GM18870 (cell line): Measurements from ENCODE around the gene LHFPL3.
"Not testable (repeated sequence)": the region's sequence is repeated elsewhere in the genome, so short reads cannot be mapped to it uniquely, and the experiment has no call there.

Experiments
- ATAC-seq: cut with Tn5 transposase; IDR thresholded peaks from one replicate; pipeline ENCODE4 v1.9.1; 2021; ENCODE audit warnings: moderate library complexity; ENCODE audit not compliant: unreplicated experiment

LHFPL3 gene

DNA sequence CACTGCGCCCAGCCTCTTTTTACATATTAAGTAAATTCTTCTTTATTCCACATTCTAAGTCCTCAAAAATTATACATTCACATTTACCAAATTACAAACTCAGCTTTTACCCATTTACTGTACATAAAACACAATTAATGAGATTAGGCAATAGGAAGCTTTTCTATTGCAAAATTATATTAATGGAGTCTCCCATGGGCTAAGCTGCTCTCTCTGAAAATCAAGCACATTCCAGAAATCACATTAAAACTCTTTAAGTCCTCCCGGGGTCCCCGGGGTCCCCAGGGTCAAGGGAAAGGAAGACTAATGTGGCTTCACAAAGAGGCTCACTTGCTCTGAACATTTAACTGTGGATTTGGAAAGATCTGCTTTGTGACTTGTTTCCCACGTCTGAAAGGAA is 558.2 kb downstream of the LHFPL3 start:
- ATAC-seq: no peak

DNA sequence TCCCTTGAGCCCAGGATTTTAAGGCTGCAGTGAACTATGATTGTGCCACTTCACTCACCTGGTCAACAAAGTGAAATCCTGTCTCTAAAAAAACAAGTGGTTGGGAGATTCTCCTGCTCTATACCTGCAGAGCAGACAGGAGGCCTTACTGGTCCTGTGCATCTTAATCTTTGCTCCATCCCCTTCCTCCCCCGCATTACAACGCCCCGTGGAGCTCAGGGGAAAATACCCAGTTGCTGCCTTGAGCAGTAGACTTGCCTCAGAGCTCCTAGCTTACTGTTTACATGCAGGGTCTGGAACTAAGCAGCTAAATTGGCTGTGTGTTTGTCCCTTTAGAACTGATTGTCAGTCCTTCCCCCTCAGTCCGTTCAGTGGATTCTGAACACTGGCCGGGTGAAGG is 561.8 kb downstream of the LHFPL3 start:
- ATAC-seq: no peak

DNA sequence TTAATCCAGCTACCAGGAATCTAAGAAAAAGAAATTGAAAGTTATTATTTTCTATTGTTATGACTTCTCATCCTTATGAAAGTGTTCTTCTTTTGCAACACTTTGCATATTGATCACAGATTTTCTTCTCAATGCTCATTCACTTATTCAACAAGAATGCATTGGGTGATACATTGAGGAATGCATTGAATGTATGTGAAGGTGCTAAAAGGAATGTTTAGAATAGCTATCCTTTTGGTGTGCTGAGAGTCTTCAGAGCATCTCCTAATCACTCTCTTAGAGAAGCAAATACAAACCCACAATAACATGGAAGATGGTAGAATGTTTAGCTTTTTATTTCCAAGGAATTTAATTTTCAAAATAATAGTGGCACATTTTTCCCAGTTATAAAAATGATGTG is 563.5 kb downstream of the LHFPL3 start:
- no peak for ATAC-seq

DNA sequence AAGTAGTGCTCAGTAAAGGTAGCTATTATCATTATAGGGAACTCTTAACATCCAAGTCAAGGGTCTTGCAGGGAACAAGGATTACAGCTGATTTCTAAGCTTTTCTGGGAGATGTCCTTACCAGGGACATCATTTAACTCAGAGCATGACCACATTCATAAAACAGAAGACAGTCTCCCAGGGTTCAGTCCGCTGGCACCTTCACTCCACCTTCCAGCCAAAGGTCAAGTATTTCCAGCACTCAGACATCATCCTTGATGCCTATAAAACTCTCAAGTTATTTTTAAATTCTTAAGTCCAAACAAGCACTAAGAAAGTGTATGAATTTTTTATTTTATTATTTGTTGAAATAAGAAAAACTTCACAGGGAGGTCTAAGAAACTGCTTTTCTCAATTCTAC is 565.9 kb downstream of the LHFPL3 start:
- ATAC-seq: no peak

DNA sequence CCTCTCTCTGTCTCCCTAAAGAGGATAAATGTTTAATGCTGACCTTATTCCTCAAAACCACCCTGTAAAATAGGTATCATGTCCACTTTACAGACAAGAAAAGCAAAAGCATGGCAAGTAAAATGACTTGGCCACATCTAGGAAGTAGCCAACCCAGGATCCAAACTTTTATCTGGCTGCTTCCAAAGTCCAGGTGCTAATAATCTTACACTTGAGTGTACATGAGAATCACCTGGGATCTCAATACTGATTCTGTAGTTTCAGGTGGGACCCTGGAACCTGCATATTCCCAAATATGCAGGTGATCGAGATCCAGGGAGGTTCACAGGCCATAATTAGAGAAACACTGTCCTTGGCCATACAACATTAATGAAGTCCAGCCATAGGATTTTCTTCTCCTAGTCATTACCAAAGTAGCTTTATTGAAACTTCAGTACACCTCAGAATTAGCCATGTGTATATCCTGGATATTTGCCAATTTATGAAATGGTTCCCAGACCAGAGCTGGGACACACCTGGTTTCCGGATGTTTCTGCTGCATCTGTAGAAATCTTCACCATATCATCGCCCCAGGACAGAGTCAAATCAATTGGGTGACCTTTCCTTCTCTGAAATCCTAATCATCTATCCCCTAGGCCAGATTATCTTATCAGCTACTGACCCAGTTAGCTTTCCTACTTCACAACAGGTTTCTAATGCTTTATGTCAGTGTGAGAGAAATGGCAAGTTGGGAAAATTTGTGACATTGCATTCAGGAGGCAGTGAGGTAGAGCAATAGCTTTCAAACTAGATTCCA is 566.5 kb downstream of the LHFPL3 start:
- no peak for ATAC-seq

DNA sequence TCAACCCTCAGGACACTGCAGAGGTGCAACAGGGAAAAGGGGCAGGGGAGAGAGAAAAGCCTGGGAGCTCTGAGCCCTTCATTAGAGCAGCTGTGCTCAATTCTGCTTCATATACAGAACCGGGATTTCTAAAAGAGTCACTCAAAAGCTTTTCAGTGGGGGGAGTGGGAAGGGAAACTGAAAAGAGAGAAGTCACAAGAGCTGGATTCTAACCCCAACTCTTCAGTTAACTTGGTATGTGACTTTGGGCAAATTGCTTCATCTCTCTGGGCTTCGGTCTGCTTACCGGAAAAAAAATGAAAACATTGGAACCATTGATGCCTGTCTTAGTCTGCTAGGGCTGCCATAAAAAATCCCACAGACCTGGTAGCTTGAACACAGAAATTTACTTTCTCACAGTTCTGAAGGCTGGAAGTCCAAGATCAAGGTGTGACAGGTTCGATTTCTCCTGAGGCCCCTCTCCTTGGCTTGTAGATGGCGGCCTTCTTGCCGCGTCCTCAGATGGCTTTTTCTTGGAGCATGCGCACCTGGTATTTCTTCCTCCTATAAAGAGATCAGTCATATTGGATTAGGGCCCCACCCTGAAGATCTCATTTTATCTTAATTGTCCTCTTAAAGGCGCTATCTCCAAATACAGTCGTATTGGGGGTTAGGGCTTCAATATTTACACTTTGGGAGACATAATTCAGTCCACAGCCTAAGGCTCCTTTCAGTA is 567.3 kb downstream of the LHFPL3 start:
- peak; percentile 27 for ATAC-seq

DNA sequence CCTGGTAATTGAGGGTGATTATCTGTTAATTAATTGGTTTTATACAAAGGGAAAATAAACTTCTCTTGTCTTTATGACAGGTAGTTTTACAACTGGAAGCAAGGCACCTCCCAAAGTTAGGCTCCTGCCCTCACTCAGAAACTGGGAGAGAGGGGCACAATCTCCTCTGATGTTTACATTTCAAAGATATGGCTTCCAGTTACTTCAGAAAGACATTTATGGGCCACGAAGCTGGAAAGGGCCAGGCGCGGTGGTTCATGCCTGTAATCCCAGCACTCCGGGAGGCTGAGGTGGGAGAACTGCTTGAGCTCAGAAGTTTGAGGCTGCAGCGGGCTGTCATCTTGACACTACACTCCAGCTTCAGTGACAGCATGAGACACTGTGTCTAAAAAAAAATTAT is 570.0 kb downstream of the LHFPL3 start:
- no peak for ATAC-seq

DNA sequence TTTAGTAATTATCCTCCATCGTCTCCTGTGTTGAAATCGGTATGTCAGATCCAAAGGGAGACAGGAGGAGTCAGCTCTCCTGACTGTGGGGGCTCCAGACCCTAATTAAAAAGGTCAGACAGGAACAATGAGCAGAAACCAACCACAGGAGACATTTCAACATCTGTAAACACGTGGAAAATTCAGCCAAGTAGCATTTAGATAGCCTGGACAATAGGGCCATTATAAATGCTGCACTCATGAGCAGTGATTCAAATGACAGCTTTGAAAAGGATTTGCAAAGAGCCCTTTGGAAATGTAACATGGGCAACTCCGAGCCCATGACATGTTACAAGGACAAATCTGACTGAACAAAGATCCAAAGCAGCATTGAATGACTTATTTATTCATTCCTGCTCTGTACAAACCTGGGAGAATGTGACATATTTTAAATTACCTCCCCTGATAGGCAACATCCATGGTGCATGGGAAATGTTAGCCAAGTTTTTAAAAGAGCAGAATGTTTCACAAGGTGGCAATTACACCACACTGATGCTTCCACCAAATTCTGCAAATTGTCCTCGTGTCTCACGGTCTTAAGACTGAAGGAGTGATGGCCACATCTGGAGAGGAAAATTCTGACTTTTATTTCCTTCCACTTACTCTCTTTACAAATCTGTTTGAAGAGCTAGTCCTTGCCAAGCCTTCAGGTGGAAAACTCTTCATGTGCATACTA is 572.3 kb downstream of the LHFPL3 start:
- ATAC-seq: no peak

DNA sequence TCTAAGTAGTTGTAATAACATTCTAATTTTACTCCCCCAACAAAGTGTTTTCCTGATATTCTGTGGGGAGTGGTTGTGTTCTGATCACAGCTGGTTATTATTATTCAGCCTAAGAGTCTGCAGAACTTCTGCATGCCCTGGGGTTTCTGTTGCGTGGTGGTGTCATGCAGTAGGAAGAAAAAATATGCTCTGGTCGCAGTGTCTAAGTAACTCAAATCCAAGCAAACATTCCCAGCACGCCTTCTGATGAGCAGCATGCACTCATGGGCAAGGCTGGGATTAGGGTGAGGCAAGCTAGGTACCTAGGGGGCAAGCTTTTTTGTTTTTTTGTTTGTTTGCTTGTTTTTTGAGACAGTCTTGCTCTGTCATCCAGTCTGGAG is 572.8 kb downstream of the LHFPL3 start:
- no peak for ATAC-seq

DNA sequence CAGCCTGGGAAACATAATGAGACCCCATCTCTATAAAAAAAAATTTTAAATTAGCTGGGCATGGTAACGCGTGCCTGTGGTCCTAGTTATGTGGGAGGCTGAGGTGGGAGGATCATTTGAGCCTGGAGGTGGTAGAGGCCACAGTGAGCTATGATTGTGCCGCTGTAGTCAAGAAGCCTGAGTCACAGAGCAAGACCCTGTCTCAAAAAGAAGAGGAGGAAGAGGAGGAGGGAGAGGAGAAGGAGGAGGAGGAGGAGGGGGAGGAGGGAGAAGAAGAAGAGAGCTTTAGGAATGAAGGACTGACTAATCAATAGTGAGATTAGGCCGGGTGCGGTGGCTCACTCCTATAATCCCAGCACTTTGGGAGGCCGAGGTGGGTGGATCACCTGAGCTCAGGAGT is 573.8 kb downstream of the LHFPL3 start:
- ATAC-seq: no peak

DNA sequence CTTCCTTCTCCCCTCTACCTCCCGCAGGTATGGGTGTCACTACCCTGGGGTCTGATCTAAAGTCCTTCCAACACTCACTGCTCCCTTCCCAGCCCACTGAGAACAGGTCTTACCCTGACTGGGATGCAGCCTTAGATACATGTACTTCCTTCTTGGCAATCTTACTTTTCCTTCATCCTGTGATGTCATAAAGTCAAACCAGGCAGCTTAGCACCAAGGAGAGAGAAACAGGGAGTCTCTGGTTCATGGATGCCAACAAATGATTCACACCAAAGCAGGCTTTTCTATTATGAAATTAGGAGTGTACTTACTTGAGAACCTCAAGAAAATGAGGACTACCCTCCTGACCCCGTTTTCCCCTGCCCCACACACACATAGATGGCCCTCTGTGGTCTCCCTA is 574.6 kb downstream of the LHFPL3 start:
- no peak for ATAC-seq

DNA sequence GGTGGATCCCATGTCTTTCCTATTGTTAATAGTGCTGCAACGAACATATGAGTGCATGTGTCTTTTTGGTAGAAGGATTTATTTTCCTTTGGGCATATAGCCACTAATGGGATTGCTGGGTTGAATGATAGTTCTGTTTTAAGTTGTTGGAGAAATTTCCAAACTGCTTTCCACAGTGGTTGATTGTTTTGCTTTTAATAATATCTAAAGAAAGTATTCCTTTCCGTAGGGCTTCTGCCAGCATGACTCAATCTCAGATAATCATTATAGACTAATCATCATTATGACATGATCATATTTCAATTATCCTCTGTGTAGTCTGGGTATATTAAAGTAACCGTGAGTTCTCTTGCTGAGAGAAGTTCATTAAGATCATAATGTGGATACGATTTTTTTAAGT is 575.4 kb downstream of the LHFPL3 start:
- ATAC-seq: no peak

DNA sequence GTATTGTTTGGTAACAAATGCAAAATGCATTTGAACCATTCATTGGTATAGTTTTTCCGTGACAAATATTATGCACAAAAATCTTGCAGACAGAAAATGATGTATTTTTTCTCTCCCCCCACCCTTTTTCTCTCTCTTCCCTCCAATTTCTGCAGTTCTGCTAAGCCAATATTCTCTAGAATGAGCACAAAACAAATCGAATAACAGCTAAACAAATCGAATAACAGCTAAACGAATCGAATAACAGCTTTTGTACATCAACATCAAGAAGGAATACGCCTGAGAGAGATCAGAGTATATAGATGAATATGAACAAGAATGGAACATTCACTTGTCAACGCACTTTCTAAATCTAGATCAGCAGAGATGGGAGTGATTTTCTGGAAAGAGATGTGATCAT is 577.6 kb downstream of the LHFPL3 start:
- no peak for ATAC-seq

DNA sequence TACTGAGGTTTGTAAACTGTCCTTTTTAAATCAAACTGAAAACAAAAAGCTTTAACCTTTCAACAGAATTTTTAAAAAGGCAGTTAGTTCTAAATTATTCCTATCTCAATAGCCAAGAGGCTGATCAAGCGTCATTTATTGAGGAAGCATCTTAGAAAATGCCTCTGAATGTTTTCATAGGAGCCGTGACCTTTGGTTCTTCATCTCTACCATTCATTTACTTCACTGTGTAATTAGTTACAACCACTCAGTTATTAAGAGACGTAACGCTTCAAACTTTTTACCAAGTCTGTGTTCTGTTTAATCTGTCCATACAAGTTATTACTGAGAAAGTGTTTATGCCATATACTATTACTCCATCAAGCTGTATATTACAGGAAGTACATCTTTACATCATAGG is 578.2 kb downstream of the LHFPL3 start:
- ATAC-seq: no peak

DNA sequence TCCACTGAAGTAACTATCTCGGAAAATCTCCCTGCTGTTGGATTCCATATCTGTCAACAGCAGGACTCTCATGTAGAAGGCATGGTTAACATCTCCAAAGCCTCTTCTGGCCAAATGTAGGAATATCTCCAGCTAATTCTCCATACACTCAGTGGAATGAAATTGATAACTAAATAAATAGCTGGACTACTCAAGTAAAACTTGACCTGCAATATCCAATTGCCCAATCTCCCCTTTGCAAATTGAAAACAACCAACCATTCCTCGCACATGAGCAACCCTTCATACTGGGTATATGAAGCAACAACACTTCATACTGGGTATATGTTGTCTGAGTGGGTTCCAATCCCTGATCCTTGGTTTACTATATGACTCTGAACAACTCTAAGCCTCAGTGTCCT is 580.2 kb downstream of the LHFPL3 start:
- ATAC-seq: no peak

DNA sequence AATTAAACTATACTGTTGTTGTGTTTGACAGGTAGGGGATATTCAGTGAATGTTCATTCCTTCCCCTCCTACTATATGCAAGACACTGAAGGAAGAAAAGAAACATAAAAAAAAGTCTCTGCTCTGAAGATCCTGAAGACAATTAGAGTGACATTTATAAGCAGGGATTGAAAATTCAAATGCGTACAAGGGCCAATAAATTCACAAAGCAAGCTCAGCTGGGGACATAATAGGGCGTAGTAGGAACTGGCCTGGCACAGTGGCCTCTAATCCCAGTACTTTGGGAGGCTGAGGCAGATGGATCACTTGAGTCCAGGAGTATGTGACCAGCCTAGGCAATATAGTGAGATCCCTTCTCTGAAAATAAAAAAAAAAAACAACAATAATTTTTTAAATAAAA is 580.7 kb downstream of the LHFPL3 start:
- ATAC-seq: no peak

DNA sequence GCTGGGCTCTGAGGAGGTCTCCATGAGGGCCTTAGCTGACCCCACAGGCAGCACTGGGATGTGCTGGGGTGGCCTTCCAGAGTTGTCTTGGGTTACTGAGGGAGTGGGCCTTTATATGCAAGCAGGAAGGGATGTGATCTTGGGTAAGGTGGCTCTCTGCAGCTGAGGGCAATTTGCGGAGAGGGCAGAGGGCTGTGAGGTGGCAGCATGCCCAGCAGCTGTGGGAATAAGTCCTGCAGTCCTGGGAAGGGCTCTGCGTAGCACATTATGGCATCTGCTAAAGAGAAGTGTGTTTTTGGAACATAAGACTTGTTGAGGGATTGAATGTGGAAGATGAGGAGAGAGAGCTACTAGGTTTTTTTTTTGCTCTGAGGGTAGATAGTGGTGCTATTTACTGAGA is 586.0 kb downstream of the LHFPL3 start:
- no peak for ATAC-seq

DNA sequence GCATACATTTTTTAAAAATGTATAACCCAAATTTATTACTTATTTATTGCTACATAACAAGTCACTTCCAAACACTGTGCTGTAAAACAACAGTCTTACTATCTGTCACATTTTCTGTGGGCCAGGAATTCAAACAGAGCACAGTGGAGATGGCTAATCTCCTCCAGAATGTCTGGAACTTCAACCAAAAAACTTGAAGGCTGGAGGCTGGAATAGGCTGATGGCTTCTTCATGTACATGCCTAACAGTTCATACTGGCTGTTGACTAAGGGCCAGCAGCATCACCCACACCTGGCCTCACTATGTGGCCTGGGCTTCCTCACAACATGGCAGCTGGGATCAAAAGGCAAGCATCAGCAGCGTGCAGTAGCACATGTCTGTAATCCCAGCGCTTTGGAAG is 593.2 kb downstream of the LHFPL3 start:
- no peak for ATAC-seq

DNA sequence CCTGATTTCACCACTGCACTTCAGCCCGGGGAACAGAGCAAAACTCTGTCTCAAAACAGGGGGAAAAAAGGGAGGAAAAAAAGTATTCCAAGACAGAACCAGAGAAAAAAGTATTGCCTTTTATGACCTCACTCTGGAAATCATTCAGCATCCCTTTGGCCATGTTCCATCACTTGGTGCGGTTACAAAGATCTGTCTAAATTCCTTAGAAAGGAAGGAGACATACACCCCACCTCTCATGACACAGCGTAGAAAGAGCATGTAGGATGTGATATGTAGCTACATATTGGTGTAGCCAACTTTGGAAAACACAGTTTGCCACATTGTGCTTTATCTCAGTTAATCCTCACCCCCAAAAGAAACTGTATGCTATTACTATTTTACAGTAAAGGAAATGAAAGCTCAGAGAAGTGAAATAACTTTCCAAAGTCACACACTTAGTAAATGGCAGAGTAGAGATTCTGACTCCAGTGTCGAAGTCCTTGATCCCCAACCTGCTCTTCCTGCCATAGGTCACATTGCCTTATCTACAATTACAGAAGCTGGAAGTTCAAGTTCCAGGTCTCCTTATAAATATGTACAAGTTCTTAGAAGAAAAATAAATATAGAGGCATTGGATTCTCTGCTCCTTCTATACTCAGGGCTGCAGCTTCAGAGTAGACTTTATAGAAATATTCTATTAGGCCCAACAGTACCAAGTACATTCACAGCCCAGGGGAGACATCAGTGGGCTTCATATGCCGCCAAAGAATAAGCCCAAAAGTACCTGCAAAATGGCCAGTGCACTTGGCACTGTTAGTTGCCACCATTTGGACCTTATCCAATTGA is 594.0 kb downstream of the LHFPL3 start:
- ATAC-seq: no peak

DNA sequence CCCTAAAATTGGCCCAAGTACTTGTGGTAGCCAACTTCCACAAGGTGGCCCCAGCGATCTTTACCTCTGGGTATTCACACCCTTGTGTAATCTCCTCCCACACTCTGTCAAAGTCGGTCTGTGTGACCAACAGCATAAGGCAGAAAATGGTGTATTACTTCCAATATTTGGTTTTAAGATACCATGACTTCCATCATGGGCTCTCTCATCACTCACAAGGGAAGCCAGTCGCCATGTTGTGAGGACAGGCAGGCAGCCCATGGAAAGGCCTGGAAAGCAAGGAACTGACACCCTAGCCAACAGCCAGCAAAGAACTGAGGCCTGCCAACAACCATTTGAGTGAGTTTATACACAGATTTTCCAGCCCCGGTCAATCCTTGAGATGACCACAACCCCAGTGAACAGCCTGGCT is 594.6 kb downstream of the LHFPL3 start:
- ATAC-seq: peak; percentile 91

DNA sequence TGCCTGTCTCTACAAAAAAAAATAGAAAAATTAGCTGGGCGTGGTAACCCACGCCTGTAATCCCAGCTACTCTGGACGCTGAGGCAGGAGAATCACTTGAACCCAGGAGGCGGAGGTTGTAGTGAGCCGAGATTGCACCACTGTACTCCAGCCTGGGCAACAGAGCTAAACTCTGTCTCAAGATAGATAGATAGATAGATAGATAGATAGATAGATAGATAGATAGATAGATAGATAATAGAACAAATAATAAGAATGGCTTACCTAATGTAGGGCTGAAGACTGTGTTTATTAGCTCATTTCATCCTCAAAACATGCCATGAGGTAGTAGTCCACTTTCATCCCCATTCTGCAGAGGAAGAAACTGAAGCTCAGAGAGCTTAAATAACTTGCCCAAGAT is 597.8 kb downstream of the LHFPL3 start:
- not testable (repeated sequence) for ATAC-seq
